ENCODE measurements around the gene RB1.

- TF ChIP-seq POLR2A (IDR thresholded peaks at IDR 0.05; ENCODE audit: low read depth, low read length) (no peak), POLR2AphosphoS5 (IDR thresholded peaks at IDR 0.05; ENCODE audit: low read depth, low read length) (no peak), PAX5 (IDR thresholded peaks at IDR 0.05; ENCODE audit: insufficient read depth, low read length, severe bottlenecking) (no peak), SPI1 (IDR thresholded peaks at IDR 0.05; ENCODE audit: low read depth, low read length) (no peak)
These were observed 133.8 kb downstream of the RB1 start for GRCh38 chr13:48437371-48437770.
